Activated B cell treated with CpG ODN at 0.5 μM for 24 hours (primary cell): ENCODE results near the gene SUPT3H. TPM values are rescaled to one million over a fixed set of nuclear protein-coding genes. Genes with fewer than 3 reads are reported as not detected.

Source experiments
- ATAC-seq: fragments of 200-7000 bp; cut with Tn5 transposase; one replicate; pipeline ENCODE4 v1.10.0; 2021; ENCODE audit warnings: low read depth, mild to moderate bottlenecking, moderate library complexity
- CTCF ChIA-PET: fragments of 350-600 bp; sonication (Branson Sonifier 250); formaldehyde crosslinking; loops from one replicate; lab custom pipeline; 2021; ENCODE audit warnings: antibody characterized with exemption; lab: Charles Lee
- POLR2A ChIA-PET: fragments of 350-600 bp; sonication (Branson Sonifier 250); formaldehyde crosslinking; loops from one replicate; lab custom pipeline; 2021; ENCODE audit warnings: antibody characterized with exemption; lab: Charles Lee
- DNase-seq: peaks from one replicate; pipeline ENCODE4 v3.0.0; 2022
- H3K27ac Mint-ChIP-seq: one replicate; pipeline ENCODE4 v1.8.0; 2020; ENCODE audit warnings: mixed read lengths
- H3K27me3 Mint-ChIP-seq: one replicate; pipeline ENCODE4 v1.8.0; 2021; ENCODE audit warnings: mixed read lengths
- H3K36me3 Mint-ChIP-seq: one replicate; pipeline ENCODE4 v1.8.0; 2021; ENCODE audit warnings: low read depth, mixed read lengths
- H3K4me1 Mint-ChIP-seq: one replicate; pipeline ENCODE4 v1.8.0; 2021; ENCODE audit warnings: mixed read lengths
- H3K4me3 Mint-ChIP-seq: one replicate; pipeline ENCODE4 v1.8.0; 2020; ENCODE audit warnings: mild to moderate bottlenecking, mixed read lengths
- H3K9me3 Mint-ChIP-seq: one replicate; pipeline ENCODE4 v1.8.0; 2020; ENCODE audit warnings: mixed read lengths
- intact Hi-C: fragments of 100-400 bp; cut with micrococcal nuclease; formaldehyde crosslinking; loops from one replicate; pipeline ENCODE4 v1.15.1; 2024
- total RNA-seq: library from RNA; stranded (reverse); gene quantifications from 2 replicates; pipeline ENCODE4 v1.2.3, GENCODE V29; 2022
- TF ChIP-seq, protein P1 (sequence below): fragments of 200-600 bp; IDR thresholded peaks from one replicate; pipeline ENCODE4 v1.8.0; 2022; ENCODE audit warnings: antibody characterized with exemption, mild to moderate bottlenecking

Gene SUPT3H
- total RNA-seq, 1 donor from 2014 or later: 9.9 TPM

GRCh38 chr6:45169815-45170214 lies 207.9 kb downstream of the SUPT3H start:
- TF ChIP-seq, protein P1, sequence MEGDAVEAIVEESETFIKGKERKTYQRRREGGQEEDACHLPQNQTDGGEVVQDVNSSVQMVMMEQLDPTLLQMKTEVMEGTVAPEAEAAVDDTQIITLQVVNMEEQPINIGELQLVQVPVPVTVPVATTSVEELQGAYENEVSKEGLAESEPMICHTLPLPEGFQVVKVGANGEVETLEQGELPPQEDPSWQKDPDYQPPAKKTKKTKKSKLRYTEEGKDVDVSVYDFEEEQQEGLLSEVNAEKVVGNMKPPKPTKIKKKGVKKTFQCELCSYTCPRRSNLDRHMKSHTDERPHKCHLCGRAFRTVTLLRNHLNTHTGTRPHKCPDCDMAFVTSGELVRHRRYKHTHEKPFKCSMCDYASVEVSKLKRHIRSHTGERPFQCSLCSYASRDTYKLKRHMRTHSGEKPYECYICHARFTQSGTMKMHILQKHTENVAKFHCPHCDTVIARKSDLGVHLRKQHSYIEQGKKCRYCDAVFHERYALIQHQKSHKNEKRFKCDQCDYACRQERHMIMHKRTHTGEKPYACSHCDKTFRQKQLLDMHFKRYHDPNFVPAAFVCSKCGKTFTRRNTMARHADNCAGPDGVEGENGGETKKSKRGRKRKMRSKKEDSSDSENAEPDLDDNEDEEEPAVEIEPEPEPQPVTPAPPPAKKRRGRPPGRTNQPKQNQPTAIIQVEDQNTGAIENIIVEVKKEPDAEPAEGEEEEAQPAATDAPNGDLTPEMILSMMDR: no peak
- CTCF ChIA-PET: no interaction called here
- Mint-ChIP-seq H3K27me3 (no peaks in the 10 kb centered on the region), H3K9me3 (no peaks in the 10 kb centered on the region), H3K4me1 (peaks cover 3% of the 10 kb centered on the region), H3K4me3 (no peak overlapping the region), H3K27ac (no peak overlapping the region), H3K36me3 (no peaks in the 10 kb centered on the region)
- no peak for ATAC-seq
- intact Hi-C loops: no loop called here
- DNase-seq: no peak
- POLR2A ChIA-PET: no interaction called here

DNA sequence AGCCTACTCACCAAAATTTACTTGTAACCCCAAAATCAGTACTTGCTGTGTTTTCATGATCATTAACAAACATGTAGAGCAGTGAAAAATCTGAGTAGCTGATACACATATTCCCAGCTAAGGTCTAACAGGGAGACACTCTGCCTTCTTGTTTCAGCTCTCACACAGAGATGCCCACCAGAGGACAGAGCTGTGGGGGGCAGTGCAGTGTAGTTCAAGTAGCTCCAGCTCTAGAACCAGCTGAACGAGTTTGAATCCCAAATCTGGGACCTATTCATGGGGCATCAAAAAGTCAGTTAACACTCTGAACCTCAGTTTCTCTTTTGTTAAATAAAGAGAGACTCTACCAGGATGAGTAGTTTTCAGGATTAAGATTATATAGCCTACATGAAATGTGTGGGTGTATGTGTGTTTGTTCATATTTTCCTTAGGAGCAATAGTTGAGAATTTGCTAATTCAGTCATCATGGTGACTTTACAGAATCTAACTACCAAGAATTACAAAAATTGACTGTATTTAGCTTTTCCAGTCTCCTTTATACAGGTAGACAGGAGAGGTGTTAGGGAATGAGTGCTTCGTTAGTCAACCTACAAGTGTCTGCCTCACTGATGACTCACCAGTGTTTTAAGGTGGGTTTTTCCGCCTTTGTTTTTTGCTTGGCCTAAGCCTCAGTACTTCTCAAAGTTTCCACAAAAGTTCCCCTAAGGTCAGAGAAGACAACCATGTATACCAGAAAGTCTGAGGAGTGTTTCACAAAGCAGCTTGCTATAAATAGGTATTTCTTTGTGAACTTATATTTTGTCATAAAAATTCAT lies 213.6 kb downstream of the SUPT3H start:
- ATAC-seq (peak; percentile 77), DNase-seq (no peak)
- Mint-ChIP-seq H3K9me3 (no peaks in the 10 kb centered on the region), H3K36me3 (no peaks in the 10 kb centered on the region), H3K4me1 (peaks cover 12% of the 10 kb centered on the region), H3K4me3 (no peak overlapping the region), H3K27me3 (no peaks in the 10 kb centered on the region), H3K27ac (no peak overlapping the region)
- TF ChIP-seq, protein P1: no peak
- ChIA-PET POLR2A (no interaction called here), CTCF (no interaction called here)
- intact Hi-C loops: no loop called here

- Mint-ChIP-seq H3K9me3 (no peaks in the 10 kb centered on the region), H3K36me3 (no peaks in the 10 kb centered on the region), H3K27me3 (no peaks in the 10 kb centered on the region), H3K4me1 (peaks cover 12% of the 10 kb centered on the region), H3K27ac (no peak overlapping the region), H3K4me3 (no peak overlapping the region)
- ChIA-PET POLR2A (no interaction called here), CTCF (no interaction called here)
- TF ChIP-seq, protein P1: no peak
- DNase-seq (no peak), ATAC-seq (no peak)
- intact Hi-C loops: no loop called here
Observed at GRCh38 chr6:45160305-45160704, 217.4 kb downstream of the SUPT3H start.

DNA sequence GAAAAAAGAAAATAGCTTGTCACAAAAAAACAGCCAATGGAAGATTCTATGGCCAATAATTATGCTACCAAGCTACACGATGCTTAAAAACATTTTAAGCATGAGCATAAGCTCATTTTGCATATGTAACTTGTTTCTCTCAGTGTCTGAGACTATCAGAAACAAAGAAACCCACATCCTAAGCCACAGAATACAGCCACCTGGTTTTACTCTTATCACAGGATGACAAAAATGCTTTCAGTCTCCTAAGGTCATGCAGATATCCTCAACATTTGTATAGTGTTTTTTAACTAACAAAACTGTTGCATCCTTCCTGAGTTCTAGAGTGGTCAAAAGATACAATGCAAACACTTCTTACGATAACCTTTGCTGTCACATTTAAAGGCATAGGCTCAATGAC lies 221.7 kb downstream of the SUPT3H start:
- H3K27ac Mint-ChIP-seq: no peak overlapping the region
- H3K9me3 Mint-ChIP-seq: no peaks in the 10 kb centered on the region
- intact Hi-C loops: no loop called here
- ATAC-seq (no peak), DNase-seq (no peak)
- POLR2A ChIA-PET: interaction anchor here (0.5 kb wide), 1 partner anchor 329 kb away, joined by 10 read pairs; no protein-coding TSS in a partner anchor
- CTCF ChIA-PET: no interaction called here
- H3K27me3 Mint-ChIP-seq: no peaks in the 10 kb centered on the region
- TF ChIP-seq, protein P1: no peak
- no peak overlapping the region for H3K4me3 Mint-ChIP-seq
- H3K4me1 Mint-ChIP-seq: no peaks in the 10 kb centered on the region
- H3K36me3 Mint-ChIP-seq: no peaks in the 10 kb centered on the region

- Mint-ChIP-seq H3K9me3 (no peaks in the 10 kb centered on the region), H3K36me3 (no peaks in the 10 kb centered on the region), H3K27me3 (no peaks in the 10 kb centered on the region), H3K4me1 (no peaks in the 10 kb centered on the region), H3K4me3 (no peak overlapping the region), H3K27ac (no peak overlapping the region)
- intact Hi-C loops: no loop called here
- TF ChIP-seq, protein P1: no peak
- DNase-seq: no peak
- CTCF ChIA-PET: no interaction called here
- no peak for ATAC-seq
- POLR2A ChIA-PET: interaction anchor here (0.5 kb wide), 1 partner anchor 329 kb away, joined by 10 read pairs; no protein-coding TSS in a partner anchor
Observed at GRCh38 chr6:45155341-45155894, 222.3 kb downstream of the SUPT3H start.
